Liver (tissue), 3 donors: Measurements from ENCODE around the gene DPH2.

Experiments used
- CTCF ChIP-seq: fragments of 150-350 bp; IDR thresholded peaks from 2 replicates; pipeline ENCODE4 v1.5.1; 2017; ENCODE audit warnings: improper control_type of control experiment, low read depth, low read length; ENCODE audit not compliant: missing input control
- EGR1 ChIP-seq, 2 donors: IDR thresholded peaks; 2 replicates each; pipeline ENCODE4 v1.6.1; 2016 to 2018; ENCODE audit warnings: antibody characterized with exemption in 2 of 2, low read depth in 2 of 2
- MAX ChIP-seq: IDR thresholded peaks from 2 replicates; pipeline ENCODE4 v1.6.1; 2016; ENCODE audit warnings: antibody characterized with exemption
- NR2F2 ChIP-seq: IDR thresholded peaks from 2 replicates; pipeline ENCODE4 v1.6.1; 2016; ENCODE audit warnings: antibody characterized with exemption
- RAD21 ChIP-seq, 2 donors: IDR thresholded peaks; 2 replicates each; pipeline ENCODE4 v1.6.1; 2016; ENCODE audit warnings: antibody characterized with exemption in 2 of 2, mild to moderate bottlenecking in 2 of 2
- ZBTB33 ChIP-seq: IDR thresholded peaks from 2 replicates; pipeline ENCODE4 v1.6.1; 2016; ENCODE audit warnings: antibody characterized with exemption
- donor health status: healthy.
- donor health status: healthy.

- no peak for TF ChIP-seq MAX
- TF ChIP-seq CTCF = no peak
- no peak for TF ChIP-seq ZBTB33
- no peak for TF ChIP-seq NR2F2
- TF ChIP-seq RAD21 (IDR thresholded peaks at IDR 0.05) = no peak
- TF ChIP-seq EGR1 (IDR thresholded peaks at IDR 0.05; ENCODE audit: low read depth in 2 of 2) = no peak
These were observed 20.7 kb downstream of the DPH2 start for GRCh38 chr1:43990271-43991199.
